Kidney tubule cell (primary cell): ENCODE measurements around the gene PPP1R36.
A peak's percentile ranks its signal among the peaks of the same experiment; 100 is the strongest.
"Not testable (repeated sequence)": the region's sequence is repeated elsewhere in the genome, so short reads cannot be mapped to it uniquely, and the experiment has no call there.

Experiments
- DNase-seq: peaks from one replicate; pipeline ENCODE4 v3.0.0-alpha.2; 2018; ENCODE audit warnings: low spot score

PPP1R36 gene

GRCh38 chr14:64569138-64569631 is 19.4 kb downstream of the PPP1R36 start:
- peak; percentile 69 for DNase-seq

DNA sequence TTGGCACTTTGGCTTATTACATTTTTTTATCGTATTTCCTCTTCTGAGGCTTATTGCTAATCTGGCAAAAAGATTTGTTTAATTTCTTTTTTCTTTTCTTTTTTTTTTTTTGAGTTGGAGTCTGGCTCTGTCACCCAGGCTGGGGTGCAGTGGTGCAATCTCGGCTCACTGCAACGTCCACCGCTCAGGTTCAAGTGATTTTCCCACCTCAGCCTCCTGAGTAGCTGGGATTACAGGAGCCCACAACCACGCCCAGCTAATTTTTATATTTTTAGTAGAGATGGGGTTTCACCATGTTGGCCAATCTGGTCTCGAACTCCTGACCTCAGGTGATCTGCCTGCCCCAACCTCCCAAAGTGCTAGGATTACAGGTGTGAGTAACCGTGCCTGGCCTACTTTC is 19.9 kb downstream of the PPP1R36 start:
- DNase-seq, result not testable (repeated sequence)

- no peak for DNase-seq
Measured at GRCh38 chr14:64572386-64573104, 22.8 kb downstream of the PPP1R36 start.

DNA sequence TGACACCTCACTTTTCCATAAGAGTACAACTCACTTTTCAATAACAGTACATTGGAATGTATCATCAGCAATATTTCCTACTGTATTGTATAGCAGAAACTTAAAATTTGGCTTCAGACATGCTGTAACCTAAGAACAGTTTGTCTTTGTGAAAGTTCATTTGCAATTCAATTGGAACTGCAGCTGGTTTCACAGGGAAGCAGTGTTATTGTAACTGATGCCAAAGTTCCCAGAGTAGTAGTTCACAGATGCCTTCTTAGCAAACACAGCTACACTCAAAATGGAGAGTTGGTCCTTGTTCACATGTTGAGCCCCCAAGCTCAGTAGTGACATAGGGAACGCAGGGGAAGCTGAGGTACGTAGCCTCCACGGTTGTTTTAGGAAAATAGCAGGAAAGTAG is 23.3 kb downstream of the PPP1R36 start:
- DNase-seq, result no peak

GRCh38 chr14:64574371-64575107 is 24.8 kb downstream of the PPP1R36 start:
- no peak for DNase-seq

- DNase-seq, result no peak
Measured at GRCh38 chr14:64577211-64577610, 27.4 kb downstream of the PPP1R36 start.

DNA sequence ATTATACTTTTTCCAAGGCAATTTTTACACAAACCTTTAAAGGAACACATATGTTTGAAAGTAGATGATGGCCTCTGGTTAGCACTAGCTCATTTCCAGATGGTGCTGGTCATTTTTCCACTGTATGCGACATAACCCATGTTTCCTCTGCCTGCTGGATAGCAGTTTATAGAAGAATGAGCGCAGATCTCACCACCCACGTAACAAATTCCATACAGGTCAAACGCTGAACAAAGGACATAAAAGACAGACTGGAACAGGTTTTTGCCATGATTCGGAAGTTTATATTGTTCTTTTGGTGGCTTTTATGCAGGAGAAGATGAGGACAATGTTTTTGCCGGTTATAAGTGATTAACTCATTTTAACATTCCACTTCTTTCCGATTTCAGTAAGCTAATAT is 30.7 kb downstream of the PPP1R36 start:
- no peak for DNase-seq

DNA sequence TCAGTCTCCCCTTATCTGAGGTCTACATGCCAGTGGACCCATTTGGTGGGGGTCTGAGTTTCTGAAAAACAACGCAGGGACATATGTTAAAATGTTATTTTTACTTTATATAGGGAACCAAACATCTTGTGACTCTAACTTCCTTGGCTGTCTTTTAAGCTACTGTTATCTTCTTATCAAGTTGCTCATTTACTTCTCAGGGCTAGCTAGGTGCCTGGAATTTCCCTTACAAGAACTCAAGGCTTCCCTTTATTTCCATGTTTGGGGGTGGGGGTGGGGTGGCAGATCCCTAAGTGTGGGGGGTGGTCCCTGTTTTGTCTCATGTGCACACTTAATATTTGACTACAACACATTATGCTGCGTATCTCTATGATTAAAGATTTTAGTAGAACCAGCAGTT is 31.6 kb downstream of the PPP1R36 start:
- DNase-seq, result no peak

DNA sequence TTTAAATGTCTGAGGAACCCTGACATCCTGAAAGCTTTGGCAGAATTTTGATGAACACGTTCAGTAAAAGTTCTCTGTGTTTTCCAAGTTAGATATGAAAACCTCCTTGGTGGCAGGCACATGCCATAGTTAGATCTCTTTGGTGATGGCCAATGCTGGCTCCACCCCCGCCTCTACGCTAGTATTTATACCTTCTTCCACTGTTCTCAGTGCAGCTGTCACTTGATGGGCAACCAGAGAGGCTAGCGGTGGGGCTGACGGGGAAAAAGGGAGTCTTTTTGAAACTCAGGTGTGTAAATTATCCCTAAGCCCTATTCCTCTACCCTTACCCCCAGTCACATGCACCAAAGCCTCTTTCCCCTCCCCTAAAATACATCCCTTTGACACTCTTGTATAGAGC is 32.1 kb downstream of the PPP1R36 start:
- DNase-seq, result no peak

GRCh38 chr14:64584190-64584589 is 34.4 kb downstream of the PPP1R36 start:
- no peak for DNase-seq

DNA sequence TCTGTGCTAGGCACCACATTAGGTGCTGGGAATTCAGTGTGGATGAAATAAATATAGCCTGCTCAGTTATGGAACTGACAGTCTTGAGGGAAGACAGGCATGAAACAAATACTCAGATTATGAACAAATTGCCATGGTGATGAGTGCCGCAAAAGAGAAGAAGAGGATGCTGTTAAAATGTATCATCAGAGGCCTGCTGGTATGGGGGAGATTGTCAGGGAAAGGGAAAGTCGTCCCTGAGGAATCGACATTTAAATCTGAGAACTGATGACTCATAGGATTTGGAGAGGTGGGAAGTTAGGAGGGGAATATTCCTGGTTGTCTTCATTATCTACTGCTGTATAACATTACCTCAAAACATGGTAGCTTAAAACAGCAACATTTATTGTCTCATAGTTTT is 42.0 kb downstream of the PPP1R36 start:
- no peak for DNase-seq

DNA sequence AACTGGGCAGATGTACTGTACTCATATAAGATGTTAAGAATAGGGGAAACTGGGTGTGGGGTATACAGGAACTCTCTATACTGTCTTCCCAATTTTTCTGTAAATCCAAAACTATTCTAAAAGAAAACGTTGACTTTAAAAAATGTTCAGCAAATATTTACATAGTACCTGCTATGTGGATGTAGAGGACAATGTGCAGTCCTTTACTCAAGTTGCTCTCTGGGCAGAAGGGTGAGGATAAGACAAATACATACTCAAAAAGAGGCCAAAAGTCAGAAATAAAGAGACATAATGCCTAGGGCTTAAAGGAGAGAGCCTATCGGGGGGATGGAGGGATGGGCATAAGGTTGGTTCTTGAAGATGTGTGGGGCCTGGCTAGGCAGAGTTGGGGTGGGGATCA is 44.7 kb downstream of the PPP1R36 start:
- DNase-seq, result no peak

- DNase-seq, result no peak
Measured at GRCh38 chr14:64598404-64598803, 48.6 kb downstream of the PPP1R36 start.

DNA sequence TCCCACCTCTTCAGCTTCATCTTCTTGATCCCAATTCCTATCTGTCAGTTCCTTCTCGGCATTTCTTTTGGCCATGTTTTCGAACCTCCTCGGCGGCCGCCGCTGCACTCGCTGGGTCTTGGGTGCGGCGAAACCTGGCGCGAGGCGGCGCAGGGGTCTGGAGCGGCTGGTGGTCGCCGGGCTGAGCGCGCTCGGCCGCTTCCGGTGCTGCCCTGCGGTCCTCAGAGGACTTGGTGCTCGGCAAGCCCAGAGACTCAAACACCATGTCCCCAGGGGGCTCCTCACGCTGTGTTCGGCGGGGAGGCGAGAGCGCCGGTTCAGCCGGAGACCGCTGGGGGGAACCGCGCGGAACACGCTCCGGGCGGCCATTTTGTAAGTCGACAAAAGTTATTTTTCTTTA is 51.8 kb downstream of the PPP1R36 start:
- no peak for DNase-seq

DNA sequence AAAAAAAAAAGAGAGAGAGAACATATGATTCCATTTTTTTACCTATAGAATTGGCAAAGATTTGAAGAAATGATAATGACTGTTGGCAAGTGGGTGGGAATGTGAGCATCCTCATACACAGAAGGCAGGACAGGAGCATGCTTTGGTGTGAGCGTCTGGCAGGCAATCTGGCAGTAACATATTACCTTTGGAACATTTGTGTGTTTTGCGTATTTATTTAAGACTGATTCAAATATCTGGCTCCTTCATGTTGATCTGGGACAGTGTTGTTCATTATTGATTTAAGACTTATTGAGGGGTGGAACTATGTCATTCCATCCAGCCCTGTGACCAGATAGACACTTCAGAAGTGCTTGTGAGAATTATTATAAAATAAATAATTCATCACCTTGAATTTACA is 53.1 kb downstream of the PPP1R36 start:
- no peak for DNase-seq

- no peak for DNase-seq
Measured at GRCh38 chr14:64604001-64604400, 54.2 kb downstream of the PPP1R36 start.

DNA sequence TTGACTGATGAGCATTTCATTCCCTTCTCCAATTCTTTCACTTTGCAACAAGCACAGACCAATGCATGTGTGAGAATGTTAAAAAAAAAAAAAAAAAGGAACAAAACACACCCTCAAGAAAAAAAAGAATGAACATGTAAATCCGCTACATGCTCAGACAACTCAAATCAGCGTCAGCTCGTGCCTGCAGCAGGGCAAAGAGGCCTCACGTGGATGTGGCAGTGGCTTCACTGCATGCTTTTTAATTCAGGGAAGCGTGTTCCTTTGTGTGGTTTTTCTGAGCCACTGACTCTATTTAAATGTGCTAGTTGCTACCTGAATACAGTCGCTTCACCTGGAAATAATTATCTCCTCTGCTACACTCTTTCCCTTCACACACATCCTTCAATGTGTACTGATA is 55.1 kb downstream of the PPP1R36 start:
- DNase-seq, result no peak

- DNase-seq, result no peak
Measured at GRCh38 chr14:64605926-64606685, 56.3 kb downstream of the PPP1R36 start.

DNA sequence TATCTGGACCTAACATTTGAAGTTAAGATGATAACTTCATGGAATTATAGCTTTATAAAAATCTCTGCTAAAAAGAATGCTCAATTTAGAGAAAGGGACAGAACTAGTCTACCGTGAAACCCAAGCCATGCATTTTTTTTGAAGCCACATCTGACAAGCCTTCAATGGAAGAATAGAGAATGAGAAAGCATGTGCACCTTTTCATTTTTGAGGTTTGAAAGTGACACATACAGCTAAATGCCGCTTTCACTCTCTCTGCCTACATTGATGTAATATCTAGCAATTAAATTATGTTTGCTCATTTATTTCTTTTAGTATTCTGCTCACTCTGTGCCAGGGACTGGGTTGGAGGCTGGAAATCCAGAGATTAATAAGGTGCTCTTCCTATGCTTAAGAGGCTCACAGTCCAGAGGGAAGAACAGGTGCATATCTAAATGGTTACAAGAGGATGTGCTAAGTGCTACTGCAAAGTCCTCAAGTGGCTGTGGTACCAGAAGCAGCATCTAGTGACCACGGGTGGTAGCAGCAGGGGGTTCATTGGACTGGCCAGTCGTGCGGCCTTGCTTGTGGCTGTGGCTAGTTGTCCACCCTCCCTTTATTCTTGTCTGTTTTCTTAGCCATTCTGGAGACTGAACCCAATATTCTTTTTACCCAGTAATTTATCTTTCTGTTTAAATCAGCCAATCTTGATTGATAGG is 60.4 kb downstream of the PPP1R36 start:
- DNase-seq, result no peak

GRCh38 chr14:64611358-64612020 is 61.7 kb downstream of the PPP1R36 start:
- DNase-seq, result no peak

- DNase-seq, result peak; percentile 63
Measured at GRCh38 chr14:64612021-64612380, 62.2 kb downstream of the PPP1R36 start.
